ENCODE data around the gene CLIP1.
"Not testable (repeated sequence)": the region's sequence is repeated elsewhere in the genome, so short reads cannot be mapped to it uniquely, and the experiment has no call there.

DNA sequence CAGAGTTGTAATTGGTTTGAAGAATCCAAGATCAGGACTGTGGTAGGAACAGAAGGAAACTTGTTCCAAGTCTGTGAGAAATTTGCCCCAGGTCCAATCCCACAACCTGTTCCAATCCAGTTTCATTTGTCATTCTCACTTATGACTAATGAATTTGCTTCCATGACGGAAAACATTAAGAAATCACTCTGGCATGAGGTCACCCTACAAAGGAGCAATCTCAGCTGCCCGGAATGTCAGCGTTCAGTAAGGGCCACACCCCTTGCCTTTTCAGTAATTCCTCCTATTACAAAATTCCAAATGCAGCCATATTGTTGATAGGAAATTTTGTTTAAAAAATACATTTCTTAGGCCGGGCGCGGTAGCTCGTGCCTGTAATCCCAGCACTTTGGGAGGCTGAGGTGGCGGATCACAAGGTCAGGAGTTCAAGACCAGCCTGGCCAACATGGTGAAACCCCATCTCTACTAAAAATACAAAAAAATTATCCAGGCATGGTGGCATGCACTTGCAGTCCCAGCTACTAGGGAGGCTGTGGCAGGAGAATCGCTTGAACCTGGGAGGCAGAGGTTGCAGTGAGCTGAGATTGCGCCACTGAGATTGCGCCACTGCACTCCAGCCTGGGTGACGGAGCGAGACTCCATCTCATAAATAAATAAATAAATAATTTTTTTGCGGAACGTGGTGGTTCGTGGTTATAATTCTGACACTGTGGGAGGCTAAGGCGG lies 42.0 kb upstream of the CLIP1 start:
- TF ChIP-seq POLR2A (IDR thresholded peaks at IDR 0.05); CTCF (IDR thresholded peaks at IDR 0.05 in 4 of 5, conservative IDR thresholded peaks at IDR 0.05 in 1 of 5): not testable (repeated sequence)

Measured in gastrocnemius medialis (tissue), 4 donors.